Activated CD4-positive, alpha-beta T cell treated with anti-CD3 and anti-CD28 coated beads, Interleukin-2, amount 50 U/mL, for 16 hours (primary cell): Measurements from ENCODE around the gene TMEM141.
A peak's percentile ranks its signal among the peaks of the same experiment; 100 is the strongest.
"Not testable (repeated sequence)": the region's sequence is repeated elsewhere in the genome, so short reads cannot be mapped to it uniquely, and the experiment has no call there.

ENCODE experiments used
- DNase-seq: peaks from one replicate; pipeline ENCODE4 v3.0.0-alpha.2; 2020

Gene TMEM141

DNA sequence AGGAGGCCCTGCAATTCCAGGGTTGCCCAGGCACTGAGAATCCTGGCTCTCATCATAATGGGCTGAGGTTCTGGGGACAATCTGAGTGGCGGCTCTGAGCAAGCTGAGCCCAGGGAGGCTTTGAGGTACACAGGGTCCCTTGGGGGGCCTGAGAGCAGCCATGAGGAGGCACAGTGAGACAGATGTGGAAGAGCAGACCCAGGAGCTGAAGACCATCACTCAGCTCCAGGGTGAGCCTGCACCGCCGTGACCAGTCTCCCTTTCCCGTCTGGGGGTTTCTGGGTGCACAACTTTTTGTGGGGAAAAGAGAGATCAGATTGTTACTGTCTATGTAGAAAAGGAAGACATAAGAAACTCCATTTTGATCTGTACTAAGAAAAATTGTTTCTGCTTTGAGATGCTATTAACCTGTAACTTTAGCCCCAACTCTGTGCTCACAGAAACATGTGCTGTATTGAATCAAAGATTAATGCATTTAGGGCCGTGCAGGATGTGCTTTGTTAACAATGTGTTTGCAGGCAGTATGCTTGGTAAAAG is 5.2 kb downstream of the TMEM141 start, which contains the start of gene CCDC183:
Gene CCDC183, plus strand, starts transcription at position 101 of the 537 bp plus-strand sequence. Its CDS starts 60 bp downstream, at position 161.
- DNase-seq: no peak

DNA sequence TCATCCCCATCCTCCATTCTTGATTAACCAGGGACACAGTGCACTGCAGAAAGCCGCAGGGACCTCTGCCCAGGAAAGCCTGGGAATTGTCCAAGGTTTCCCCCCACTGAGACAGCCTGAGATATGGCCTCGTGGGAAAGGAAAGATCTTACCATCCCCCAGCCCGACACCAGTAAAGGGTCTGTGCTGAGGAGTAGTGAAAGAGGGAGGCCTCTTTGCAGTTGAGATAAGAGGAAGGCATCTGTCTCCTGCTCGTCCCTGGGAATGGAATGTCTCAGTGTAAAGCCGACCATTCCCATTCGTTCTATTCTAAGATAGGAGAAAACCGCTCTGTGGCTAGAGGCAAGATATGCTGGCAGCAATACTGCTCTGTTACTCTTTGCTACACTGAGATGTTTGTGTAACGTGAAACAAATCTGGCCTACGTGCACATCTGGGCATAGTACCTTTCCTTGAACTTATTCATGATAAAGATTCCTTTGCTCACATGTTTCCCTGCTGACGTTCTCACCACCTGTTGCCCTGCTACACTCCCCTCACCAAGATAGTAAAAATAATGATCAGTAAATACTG is 5.7 kb downstream of the TMEM141 start:
- DNase-seq: not testable (repeated sequence)

DNA sequence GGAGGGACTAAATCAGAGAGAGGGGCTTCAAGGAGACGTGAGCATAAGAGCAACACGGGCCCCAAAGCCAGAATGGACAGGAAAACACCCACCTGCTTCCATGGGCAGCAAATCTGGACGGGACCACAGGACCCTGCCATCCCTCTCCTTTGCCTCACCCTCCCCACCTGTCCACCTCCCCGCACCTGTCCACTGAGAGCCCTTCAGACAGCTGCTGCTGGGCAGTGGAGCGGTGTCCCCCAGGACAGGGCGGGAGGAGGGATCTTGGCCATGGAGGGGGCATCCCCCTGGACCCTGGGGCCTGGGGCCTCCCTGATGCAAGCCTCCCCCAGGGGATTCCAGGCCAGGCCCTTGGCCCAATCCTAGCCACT is 7.5 kb downstream of the TMEM141 start:
- no peak for DNase-seq

DNA sequence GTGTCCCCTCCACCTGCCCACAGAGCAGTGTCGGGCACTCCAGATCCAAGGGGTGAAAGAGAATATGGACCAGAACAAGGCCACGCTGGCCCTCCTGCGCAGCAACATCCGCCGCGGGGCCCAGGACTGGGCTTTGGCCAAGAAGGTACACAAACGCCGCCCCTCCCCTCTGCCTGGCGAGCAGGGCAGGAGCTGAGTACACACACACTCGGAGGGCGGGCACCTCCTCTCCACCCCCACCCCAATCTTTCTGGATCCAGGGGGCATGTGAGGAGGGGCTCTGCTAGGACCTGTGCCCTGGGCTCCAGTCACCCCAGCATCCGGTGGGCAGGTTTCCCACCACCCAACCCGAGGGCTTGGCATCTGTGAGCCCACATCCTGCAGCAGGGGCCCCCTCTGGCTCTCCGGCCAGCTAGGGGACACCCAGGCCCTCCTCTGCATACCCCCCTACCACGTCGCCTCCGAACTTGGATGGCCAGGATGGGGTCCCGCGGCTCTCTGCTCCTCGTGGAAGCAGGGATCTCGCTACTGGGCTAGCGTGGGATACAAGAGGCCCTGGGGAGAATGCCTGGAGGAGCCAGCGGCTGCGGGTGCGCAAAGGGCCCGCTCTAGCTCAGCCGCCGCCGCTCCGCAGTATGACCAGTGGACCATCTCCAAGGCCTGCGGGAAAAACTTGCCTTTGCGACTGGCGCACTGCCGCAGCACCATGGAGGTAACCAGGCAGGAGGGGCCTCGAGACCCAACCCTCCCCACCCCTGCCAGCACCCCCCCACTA is 8.1 kb downstream of the TMEM141 start:
- DNase-seq: no peak

DNA sequence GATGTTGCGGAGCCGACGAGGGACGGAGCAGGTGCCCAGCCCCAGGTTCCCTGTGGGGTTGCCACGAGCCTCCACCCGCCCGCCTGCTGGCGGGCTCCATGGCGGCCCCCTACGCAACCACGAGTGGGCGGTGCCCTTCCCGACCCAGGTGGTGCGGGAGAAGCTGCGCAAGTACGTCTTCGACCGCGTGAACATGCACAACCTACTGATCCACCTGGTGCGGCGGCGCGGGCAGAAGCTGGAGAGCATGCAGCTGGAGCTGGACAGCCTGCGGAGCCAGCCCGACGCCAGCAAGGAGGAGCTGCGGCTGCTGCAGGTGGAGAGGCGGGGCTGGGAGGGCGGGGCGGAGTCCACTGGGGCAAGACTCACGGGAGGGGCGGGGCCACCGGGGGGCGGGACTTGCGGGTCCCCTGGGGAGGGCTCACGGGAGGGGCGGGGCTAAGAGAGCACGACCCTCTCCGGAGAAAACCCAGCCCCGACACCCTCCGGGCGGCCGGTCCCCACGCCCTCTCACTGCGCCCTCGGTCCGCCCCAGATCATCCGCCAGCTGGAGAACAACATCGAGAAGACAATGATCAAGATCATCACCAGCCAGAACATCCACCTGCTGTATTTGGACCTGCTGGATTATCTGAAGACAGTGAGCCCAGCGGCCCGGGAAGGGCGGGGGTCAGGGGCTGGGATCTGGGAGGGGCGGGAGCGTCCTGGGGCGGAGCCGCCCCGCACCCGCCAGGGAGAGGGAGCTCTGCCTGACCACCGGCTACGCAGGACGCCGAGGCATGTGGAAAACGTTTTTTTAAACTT is 8.9 kb downstream of the TMEM141 start:
- DNase-seq: peak; percentile 84

DNA sequence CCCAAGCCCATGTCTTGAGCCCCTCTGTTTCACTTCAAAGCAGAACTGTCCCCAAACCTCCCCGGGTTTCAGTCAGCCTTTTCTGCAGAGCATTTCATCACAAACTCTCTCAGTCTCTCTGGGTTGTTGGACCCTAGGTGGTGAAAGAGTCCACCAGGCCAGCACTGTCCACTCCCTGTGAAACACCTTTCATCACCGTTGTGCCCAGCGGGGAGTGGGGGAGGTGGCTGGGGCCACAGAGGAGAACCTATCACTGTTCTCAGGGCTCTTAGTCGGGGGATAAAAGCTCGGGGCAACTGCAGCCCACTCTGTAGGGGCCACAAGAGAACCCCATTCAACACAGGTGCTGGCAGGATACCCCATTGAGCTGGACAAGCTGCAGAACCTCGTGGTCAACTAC is 11.2 kb downstream of the TMEM141 start:
- no peak for DNase-seq

DNA sequence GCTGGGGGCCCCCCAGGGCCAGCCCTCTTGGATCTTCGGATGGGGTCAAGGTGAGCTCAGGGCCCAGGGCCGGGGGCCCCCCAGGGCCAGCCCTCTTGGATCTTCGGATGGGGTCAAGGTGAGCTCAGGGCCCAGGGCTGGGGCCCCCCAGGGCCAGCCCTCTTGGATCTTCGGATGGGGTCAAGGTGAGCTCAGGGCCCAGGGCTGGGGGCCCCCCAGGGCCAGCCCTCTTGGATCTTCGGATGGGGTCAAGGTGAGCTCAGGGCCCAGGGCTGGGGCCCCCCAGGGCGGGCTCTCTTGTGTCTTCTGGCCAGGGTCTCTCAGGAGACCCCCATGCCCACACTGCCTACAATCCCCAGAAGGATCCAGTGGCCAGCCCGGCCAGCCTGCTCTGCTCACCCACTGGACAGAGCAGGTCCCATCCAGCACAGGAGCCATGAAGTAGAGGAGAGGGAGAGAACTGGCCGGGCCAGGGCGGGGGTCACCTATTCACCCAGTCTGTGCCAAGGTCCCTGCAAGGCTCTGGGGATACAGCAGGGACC is 11.9 kb downstream of the TMEM141 start:
- not testable (repeated sequence) for DNase-seq

DNA sequence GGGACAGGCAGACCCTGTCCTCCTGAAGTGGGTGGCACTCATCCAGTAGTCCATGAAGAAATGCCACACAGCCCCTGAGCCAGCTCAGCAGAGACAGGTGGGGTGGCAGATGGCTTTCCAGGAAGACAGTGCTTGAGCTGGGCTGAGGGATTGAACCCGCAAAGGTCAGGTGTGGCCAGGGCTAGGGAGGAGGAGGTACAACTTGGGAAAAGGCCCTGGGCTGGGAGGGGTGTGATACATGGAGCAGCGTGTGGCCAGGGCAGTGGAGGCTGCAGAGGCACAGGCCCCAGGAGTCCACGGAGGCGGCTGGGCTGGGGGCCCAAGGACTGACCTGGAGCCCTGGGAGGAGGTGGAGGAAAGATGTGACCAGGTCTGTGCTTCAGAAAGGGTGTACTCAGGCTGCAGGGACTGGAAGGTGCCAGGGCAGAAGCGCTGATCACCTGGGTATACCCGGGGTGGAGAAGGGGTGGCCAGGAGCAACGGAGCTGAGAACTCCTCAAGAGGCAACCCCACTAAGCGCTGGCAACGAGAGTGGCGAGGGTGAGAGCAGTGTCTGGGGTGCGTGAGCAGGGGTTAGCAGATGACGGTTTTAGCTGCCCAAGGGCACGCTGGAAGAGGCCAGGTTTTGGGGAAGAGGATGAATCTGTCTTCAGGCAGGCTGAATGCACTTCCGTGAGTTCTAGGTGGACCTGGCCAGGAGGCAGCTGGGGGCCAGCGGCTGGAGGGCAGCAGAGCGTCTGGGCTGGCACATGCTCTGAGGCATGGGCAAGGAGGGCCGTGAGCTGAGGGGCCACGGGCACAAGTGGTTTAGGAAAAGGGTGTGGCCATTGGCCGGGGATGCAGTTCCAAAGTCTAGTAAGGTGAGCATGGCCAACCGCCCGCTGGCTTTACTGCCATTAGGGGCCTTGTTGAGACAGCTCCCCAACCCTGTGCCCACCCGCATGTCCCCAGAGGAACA is 12.7 kb downstream of the TMEM141 start:
- no peak for DNase-seq

DNA sequence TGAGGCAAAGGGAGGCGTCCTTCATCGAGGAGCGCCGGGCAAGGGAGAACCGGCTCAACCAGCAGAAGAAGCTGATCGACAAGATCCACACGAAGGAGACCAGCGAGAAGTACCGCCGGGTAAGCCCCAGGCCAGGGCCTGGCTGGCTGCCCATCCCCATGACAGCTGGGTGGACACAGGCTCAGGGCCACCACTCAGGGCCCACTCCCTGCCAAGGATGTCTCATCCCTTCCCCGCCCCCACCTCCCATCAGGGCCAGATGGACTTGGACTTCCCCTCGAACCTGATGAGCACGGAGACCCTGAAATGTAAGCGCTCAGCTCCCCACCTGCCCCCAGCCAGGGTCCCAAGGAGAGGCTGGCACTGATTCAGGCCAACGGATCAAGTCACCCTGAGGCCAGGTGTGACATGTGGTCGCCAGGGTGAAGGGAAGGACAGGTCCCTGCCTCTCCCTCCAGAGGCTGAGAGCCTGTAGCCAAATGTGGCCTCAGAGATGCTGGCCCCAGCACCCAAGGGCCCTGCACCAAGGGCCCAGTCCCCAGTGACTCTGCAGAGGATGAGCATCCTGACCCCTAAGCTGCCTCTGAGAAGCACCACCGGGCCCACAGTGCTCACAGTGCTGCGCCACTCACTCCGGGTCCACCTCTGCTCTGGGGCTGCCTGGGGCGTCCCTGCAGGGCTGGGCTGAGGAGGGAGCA is 13.5 kb downstream of the TMEM141 start:
- no peak for DNase-seq

DNA sequence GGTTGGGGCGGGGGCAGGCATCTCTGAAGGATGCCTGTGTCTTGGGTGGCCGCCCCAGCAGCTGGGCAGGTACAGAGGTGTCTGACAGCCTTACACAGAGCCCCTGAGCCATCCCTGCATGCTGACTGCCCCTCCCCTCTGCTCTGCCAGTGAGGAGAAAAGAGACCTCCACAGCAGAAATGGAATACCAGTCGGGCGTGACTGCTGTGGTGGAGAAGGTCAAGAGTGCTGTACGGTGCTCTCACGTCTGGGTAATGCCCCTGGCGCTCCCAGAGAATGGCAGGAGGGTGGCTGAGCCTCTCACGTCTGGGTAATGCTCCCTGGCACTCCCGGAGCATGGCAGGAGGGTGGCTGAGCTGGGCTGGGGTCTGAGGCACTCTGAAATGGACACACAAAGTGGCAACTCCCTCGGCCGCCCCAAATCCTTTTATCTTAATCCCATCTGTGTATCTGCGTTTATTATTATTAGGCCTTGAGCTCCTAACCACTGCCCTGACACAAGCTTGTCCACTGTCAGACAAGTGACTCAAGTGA is 14.1 kb downstream of the TMEM141 start:
- DNase-seq: no peak

DNA sequence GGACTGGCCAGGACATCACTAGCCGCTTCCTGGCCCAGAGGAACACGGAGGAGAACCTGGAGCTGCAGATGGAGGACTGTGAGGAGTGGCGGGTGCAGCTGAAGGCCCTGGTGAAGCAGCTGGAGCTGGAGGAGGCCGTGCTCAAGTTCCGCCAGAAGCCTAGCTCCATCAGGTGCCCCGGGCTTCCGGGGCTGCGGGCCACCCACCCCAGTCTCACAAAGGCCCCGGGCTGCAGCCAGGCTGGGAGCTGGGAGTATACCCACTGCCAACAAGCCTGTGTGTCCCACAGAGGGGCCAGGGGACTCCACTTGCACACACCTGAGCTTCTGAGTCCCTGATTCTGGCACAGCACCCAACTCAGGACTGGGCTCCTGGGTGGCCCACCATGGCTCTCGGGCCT is 14.9 kb downstream of the TMEM141 start:
- DNase-seq: no peak

DNA sequence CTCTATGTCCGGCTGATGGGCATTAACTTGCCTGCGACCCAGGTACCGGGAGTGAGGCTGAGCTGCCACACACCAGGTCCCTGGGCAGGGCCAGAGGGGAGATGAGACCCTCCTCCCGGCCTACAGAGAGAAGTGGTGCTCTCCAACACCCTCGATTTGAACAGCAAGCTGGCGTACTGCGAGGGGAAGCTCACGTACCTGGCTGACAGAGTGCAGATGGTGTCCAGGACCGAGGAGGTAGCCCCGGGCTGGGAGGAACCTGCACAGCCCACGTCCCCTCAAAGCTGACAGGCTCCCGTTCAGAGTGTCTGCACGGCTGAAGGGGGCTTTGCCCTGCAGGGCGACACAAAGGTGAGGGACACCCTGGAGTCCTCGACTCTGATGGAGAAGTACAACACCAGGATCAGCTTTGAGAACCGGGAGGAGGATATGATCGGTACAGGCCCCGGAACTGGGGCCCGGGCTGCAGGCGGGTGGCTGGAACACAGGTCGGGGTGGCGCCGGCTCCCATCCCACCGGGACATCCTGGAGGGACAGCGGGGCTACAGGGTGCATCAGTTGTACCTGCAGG is 15.6 kb downstream of the TMEM141 start:
- no peak for DNase-seq

DNA sequence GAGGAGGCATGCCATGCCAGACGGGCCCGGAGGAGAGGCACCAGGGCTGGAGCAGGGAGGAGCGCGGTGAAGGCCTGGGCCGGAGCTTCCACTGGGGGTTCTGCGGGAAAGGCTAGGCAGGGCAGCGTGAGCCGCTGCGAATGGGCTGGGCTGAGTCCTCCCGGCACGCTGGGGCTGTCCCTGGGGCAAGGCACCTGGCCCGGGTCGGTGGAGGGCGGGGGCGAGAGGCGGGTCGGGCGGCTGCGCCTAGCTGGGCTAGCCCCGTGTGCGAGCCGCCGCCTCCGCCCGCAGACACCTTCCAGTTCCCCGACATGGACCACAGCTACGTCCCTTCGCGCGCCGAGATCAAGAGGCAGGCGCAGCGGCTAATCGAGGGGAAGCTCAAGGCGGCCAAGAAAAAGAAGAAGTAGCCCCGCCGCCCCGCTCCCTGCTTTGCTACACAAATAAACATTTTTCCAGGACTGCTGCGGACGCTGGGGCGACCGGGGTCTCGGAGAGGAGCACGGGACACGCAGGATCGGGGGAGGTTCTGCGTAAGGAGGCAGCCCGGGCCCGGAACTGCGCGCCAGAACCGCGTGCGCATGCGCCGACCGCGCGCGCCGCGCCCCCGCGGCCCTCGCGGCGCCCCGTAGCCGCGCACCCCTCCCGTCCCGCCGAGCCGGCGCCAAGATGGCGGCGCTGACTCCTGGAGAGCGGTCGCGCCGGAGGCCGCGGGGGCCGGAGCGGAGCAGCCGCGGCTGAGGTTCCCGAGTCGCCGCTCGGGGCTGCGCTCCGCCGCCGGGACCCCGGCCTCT is 16.3 kb downstream of the TMEM141 start, which contains the start of gene RABL6:
Gene RABL6, plus strand, starts transcription at position 668 of the 794 bp plus-strand sequence. CDS start 249 bp downstream, outside the sequence.
- DNase-seq: peak; percentile 83

DNA sequence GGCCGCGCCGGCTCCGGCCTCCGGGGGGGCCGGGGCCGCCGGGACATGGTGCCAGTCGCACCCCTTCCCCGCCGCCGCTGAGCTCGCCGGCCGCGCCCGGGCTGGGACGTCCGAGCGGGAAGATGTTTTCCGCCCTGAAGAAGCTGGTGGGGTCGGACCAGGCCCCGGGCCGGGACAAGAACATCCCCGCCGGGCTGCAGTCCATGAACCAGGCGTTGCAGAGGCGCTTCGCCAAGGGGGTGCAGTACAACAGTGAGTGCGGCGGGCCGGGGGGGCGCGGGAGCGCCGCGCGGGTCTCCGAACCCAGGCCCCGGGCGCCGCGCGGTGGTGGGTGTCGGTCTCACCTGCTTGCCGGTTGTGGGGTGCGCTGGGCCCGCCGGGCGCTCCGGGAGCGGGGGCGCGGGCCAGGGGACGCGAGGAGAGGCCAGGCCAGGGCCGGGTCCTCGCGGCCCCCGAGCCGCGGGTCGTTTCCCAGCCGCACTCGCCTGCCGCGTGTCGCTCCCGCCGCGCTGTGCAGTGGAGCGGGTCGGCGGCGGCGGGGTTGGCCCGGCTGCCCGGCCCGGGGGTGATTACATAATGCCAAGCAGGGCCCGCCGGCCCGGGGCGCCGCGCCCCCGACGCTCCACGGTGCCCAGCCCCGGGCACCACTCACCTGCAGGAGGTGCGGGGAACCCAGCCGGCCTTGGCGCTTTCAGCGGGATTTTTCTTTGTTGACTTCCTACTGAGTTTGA is 17.1 kb downstream of the TMEM141 start:
- no peak for DNase-seq

DNA sequence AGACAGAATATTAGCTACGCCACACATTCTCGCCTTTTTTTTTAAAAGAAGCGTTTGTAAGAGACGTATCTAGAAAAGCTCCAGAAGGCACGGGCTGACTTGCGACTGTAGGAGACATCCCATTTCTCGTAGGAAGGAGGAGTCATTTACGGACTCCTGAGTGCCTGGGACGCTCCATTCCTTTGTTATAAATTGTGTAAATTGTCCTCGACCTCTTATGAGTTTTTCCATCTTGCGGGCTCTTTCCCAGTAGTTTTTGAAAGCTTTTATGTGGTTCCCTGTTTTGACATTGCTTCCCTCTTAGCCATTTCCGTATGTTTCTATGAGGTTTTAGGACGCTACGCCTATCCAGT is 17.6 kb downstream of the TMEM141 start:
- DNase-seq: no peak

DNA sequence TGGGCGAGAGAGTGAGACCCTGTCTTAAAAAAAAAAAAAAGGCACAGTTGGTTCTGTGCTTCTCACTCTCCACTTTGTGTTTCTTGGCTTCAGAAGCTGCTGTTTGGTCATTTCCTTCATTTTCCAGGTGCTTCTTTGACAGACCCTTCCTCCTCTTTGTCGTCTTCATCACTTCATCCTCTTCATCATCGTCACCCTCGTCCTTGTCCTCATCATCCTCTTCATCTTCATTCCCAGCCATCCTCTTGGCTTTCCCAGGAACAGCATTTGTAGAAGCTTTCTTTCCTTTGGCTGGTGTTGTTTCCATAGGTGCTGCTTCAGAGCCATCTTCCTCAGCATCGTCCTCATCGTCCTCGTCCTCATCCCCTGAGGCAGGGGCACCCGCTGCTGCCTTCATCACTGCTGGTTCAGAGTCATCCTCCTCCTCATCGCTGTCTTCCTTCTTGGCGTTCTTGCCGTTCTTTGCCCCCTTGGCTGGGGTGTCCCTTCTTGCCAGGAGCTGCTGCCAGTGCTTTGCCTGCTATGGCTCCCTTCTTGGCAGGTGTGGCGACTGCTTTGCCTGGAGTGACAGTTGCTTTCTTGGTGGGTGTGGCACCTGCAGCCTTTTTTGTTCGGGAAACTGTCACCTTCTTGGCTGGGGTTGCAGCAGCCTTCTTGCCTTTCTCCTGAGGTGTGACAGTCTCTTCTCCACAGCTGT is 23.7 kb downstream of the TMEM141 start:
- DNase-seq: no peak

DNA sequence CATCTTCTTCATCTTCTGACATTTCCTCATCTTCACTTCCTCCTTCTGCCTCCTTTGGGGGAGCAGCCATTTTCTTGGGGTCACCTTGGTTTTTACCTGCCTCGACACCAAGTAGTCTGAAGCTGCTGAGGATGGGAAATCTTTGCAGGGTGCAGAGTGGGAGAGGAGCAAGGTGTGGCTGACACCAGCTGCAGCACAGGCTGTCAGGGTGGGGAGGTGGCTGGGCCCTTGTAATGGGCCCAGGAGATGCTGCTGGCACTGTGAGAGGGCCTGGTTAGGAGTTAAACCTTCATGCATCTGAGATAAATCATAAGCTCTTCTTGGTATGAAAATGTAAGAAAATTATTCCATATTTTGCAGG is 24.3 kb downstream of the TMEM141 start:
- no peak for DNase-seq
